BE2C (cell line): ENCODE measurements around the gene CORO2B.

Experiments used
- DNase-seq: peaks from one replicate; pipeline ENCODE4 v3.0.0-alpha.2; 2020
- H3K27me3 ChIP-seq: fragments of 250-450 bp; sonication (Bioruptor Pico); 2 replicates; pipeline ENCODE4 v1.5.1; 2020; ENCODE audit warnings: mild to moderate bottlenecking
- H3K36me3 ChIP-seq: fragments of 250-450 bp; sonication (Bioruptor Pico); 2 replicates; pipeline ENCODE4 v1.5.1; 2020; ENCODE audit warnings: mild to moderate bottlenecking
- H3K4me1 ChIP-seq: fragments of 250-450 bp; sonication (Bioruptor Pico); 2 replicates; pipeline ENCODE4 v1.5.1; 2020
- H3K4me3 ChIP-seq: 2 replicates; pipeline ENCODE4 v1.5.1; 2011; ENCODE audit warnings: low read depth, low read length
- H3K9me3 ChIP-seq: fragments of 250-450 bp; sonication (Bioruptor Pico); 2 replicates; pipeline ENCODE4 v1.5.1; 2020
- TF ChIP-seq, protein P1 (sequence below): IDR thresholded peaks from 2 replicates; pipeline ENCODE4 v1.5.1; 2012; ENCODE audit warnings: mild to moderate bottlenecking, low read depth, low read length

Gene CORO2B

DNA sequence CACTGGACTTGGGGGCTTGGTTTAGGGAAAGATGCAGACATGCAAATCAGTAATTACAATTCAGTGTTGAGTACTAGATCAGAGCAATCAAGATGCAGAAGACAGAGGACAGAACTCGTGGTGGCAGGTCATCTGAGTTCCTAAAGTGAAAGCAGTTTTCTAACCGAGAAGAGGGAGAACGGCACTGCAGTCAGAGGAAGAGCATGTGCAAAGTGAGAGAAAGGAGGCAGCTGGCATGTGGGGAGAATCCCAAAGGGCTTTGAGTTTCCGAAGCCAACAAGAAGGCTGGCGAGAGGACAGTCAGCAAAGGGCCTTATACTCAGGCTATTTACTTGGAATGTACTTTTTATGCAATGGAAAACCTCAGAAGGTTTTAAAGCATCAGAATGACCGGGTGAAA lies 154.9 kb downstream of the CORO2B start:
- H3K36me3 ChIP-seq, result no peaks in the 10 kb centered on the region
- H3K4me1 ChIP-seq, result peaks cover 12% of the 10 kb centered on the region
- DNase-seq, result no peak
- H3K27me3 ChIP-seq, result no peaks in the 10 kb centered on the region
- H3K4me3 ChIP-seq, result no peak overlapping the region
- H3K9me3 ChIP-seq, result no peaks in the 10 kb centered on the region
- TF ChIP-seq, protein P1, sequence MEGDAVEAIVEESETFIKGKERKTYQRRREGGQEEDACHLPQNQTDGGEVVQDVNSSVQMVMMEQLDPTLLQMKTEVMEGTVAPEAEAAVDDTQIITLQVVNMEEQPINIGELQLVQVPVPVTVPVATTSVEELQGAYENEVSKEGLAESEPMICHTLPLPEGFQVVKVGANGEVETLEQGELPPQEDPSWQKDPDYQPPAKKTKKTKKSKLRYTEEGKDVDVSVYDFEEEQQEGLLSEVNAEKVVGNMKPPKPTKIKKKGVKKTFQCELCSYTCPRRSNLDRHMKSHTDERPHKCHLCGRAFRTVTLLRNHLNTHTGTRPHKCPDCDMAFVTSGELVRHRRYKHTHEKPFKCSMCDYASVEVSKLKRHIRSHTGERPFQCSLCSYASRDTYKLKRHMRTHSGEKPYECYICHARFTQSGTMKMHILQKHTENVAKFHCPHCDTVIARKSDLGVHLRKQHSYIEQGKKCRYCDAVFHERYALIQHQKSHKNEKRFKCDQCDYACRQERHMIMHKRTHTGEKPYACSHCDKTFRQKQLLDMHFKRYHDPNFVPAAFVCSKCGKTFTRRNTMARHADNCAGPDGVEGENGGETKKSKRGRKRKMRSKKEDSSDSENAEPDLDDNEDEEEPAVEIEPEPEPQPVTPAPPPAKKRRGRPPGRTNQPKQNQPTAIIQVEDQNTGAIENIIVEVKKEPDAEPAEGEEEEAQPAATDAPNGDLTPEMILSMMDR, result no peak

DNA sequence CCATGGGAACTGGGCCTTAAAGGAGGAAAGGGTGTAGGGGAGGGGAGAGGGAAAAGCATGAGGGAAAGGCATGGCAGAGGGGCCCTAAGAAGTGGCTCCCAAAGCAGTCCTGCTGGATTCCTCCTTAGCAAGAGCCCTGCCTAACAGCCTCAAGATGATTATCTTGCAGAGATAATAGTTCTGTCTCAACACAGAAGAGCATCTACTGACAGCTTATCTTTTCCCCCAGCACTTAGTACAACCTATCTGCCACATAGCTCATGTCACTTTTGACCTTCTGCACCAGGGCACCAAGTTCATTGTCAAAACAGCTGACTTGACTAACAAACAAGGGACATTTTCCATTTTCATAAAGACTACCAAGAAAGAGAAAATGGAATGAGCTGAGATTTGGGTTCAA lies 155.6 kb downstream of the CORO2B start:
- Histone ChIP-seq H3K27me3 (no peaks in the 10 kb centered on the region), H3K4me3 (no peak overlapping the region), H3K9me3 (no peaks in the 10 kb centered on the region), H3K36me3 (no peaks in the 10 kb centered on the region), H3K4me1 (peaks cover 12% of the 10 kb centered on the region)
- DNase-seq, result no peak
- TF ChIP-seq, protein P1, result no peak

DNA sequence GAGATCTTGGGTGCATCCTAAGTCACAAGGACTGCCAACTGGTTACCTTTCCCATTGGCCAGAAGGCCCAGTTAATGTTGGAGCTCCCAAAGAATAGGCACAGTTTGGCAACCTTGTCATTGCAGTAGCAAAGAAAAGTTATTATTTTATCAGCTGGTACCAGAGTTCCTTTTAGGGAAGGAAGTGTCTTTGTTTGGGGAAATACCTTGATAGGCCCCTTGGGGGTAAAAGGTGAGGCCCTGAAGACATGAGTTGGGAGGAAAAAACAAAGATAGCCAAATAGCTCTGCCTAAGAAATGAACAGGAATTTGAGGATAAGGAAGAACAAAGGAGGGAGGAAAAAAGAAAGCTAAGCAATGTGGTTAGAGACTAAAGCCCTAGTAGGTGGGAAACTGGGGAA lies 156.1 kb downstream of the CORO2B start:
- Histone ChIP-seq H3K4me3 (no peak overlapping the region), H3K36me3 (no peaks in the 10 kb centered on the region), H3K4me1 (peaks cover 12% of the 10 kb centered on the region), H3K9me3 (no peaks in the 10 kb centered on the region), H3K27me3 (no peaks in the 10 kb centered on the region)
- DNase-seq, result no peak
- TF ChIP-seq, protein P1, result no peak

DNA sequence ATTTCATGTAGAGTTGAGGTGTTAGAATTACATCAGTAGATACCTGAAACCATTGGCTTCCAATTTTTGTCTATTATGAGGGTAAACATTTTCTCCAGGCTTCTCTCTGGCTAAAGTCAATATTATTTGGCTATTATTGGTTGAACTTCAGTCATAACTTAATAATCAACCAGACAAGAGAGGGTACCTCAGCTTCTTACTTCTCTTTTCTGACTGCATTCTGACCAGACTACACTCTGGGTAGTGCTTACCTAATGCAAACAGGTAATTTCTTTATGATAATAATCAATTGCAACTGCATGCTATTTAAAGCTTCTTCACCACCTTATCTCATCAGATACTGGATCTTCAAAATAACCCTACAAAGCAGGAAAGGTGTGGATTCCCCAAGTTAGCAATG lies 156.8 kb downstream of the CORO2B start:
- Histone ChIP-seq H3K27me3 (no peaks in the 10 kb centered on the region), H3K9me3 (no peaks in the 10 kb centered on the region), H3K36me3 (no peaks in the 10 kb centered on the region), H3K4me3 (no peak overlapping the region), H3K4me1 (peaks cover 10% of the 10 kb centered on the region)
- TF ChIP-seq, protein P1, result no peak
- no peak for DNase-seq

DNA sequence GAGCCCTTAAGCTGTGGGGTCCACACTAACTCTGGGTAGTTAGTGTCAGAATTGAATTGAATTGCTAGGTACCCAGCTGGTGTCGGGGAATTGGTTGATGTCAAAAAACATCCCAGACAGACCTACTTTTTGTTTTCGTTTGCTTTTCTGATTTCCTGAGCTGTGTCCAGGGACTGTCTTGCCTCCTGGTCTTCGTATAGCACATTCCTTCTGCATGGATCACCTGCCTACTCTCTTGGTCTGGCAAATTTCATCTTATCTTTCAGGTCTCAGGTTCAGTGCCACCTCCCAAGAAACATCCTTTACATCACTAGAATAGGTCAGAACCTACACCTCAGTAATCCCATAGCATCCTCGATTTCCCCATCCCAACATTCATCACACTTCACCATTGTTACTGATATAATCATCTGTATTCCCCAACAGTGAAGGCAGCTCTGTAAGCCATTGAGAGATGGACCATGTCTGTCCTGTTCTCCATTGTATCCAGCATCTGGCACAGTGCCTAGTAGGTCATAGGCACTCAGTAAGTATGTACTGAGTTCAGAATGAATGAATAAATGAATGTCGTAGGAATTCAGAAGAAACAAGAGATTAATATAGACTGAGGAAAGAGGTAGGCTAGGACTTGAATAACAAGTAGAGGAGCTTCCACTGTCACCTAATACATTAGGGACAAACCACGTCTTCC lies 160.7 kb downstream of the CORO2B start:
- H3K9me3 ChIP-seq, result no peaks in the 10 kb centered on the region
- no peak for DNase-seq
- no peaks in the 10 kb centered on the region for H3K36me3 ChIP-seq
- no peaks in the 10 kb centered on the region for H3K27me3 ChIP-seq
- H3K4me3 ChIP-seq, result no peak overlapping the region
- TF ChIP-seq, protein P1, result no peak
- H3K4me1 ChIP-seq, result peaks cover 3% of the 10 kb centered on the region; the same call in 1 of the 2 replicates

DNA sequence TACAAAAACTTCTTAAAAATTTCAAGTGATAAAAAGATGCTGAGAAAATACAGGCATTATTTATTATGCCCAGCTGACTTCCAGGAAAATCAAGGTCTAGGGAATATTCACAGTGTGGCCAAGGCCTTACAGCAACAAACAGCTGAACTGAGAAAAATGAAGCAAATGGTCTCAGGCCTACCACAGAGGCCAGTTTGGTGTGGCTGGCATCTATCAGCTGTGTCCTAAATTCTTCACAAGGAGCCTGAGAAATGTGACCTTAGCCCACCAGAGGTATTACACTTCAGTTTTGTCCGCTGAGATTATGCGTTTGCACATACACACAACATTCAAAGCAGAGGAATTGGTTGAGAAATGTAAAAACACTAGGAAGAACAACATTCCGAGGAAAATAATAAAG lies 164.5 kb downstream of the CORO2B start:
- H3K9me3 ChIP-seq, result no peaks in the 10 kb centered on the region
- no peak for DNase-seq
- H3K27me3 ChIP-seq, result no peaks in the 10 kb centered on the region
- TF ChIP-seq, protein P1, result no peak
- no peak overlapping the region for H3K4me3 ChIP-seq
- H3K4me1 ChIP-seq, result no peaks in the 10 kb centered on the region
- H3K36me3 ChIP-seq, result no peaks in the 10 kb centered on the region
